Medulla oblongata (tissue), 1 donor: ENCODE data around the gene KRTCAP2.
"Not testable (repeated sequence)": the region's sequence is repeated elsewhere in the genome, so short reads cannot be mapped to it uniquely, and the experiment has no call there.

Source experiments
- DNase-seq: peaks from one replicate; pipeline ENCODE4 v3.0.0-alpha.2; 2015; ENCODE audit errors: extremely low spot score

The KRTCAP2 gene

GRCh38 chr1:155168456-155169210 is 4.5 kb downstream of the KRTCAP2 start:
- no peak for DNase-seq

DNA sequence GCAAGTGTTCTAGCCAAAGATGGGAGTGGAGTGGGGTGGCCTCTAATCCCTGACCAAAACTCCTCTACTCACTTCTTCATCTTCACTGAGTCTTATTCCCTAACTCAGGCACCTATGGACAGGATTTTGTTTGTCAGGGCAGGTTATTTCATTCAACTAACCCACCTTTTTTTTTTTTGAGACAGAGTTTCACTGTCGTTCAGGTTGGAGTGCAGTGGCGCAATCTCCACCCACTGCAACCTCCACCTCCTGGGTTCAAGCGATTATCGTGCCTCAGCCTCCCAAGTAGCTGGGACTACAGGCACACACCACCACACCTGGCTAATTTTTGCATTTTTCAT is 5.0 kb downstream of the KRTCAP2 start:
- not testable (repeated sequence) for DNase-seq

DNA sequence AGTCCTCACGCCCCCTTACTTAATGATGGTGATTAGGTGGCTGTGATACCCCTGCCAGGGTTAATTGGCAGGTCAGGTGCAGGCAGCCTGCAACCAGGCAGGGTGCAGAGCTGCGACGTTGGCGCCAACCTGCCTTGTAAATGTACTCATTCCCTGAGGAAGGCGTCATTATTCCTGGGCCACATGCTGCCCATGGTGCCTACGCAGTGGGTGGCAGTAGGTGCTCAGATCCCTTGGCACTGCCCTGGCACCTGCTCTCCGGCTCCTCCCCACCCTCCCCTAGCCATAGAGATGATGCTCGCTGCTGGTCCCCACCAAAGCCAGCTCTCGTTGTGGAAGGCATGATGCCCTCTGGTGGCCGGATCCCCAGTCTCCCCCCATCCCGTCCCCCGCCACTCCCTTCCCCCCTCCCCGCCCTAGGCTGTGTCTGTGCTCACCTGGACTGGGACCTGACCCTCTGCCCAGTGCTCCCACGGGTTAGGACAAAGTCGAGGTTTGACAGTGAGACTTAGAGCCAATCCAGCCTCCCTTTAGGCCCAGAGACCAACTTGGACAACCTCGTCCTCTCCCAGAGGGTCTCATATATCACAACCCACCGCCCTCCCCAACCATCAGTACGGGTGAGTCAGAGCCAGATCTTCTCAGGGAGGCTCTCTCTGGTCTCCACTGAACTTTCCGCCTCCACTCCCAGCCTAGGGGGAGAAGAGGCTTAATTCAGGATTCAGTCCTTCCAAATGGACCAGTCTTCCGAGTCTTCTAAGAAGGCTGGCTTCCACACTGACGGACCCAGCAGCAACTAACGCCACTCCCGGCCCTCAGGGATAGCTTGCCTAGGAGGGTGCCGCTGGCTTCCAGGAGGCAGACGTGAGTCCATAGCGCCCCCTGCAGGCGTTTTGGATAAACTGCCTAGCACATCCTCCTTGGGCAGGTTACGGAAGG is 5.7 kb downstream of the KRTCAP2 start:
- peak; percentile 95 for DNase-seq

DNA sequence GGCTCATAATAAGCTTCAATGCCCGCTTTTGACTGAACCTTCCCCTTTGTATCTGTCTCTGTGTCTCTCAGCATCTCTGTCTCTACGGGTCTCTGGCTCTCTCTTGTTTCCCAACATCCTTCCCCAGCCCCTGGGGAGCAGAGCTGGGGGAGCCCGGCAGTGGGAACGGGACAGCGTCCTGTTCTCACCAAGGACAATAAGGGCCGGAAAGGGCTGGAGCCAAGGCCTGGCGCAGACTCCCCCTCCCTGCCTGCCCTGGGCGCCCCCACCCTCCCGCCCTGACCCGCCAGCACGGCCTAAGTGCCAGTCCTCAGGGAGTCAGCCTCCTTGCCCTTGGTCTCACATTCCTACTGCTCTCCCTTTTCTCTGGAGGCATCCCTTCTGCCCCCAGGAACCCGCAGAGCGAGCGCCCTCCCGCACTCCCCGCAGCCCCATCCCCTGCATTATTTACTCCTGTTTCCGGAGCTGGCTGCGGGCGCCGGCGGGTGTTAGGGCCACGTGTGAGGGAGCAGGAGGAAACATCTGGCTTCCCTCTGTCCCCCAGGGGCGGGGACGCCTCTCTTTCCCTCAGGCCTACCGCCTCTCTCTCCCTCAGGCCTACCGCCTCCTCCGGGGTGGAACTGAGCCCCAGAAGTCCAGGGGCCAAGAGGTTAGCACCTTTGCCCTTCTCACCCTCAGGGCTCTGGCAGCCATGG is 6.5 kb downstream of the KRTCAP2 start:
- peak; percentile 55 for DNase-seq

DNA sequence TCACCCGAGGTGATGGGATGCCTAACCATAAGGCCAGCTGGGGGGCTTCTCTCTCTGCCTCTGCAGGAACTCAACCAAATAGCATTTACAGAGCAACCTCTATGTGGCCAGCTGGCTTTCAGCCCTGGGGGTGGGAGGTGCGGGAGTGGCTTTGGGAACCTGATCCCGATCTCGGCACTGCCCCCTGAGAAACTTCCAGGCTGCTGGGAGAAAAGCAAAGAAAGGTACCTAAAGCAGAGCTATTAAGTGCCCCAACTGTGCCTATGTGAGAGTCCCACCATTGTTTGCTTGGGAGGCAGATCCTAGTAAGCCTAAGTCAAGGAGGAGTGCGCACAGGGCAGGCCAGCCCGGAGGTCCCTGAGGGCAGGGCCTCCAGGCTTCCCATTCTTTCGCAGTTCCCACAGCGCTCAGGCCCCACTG is 7.0 kb downstream of the KRTCAP2 start:
- no peak for DNase-seq

- not testable (repeated sequence) for DNase-seq
Measured at GRCh38 chr1:155164625-155165024, 8.5 kb downstream of the KRTCAP2 start.

GRCh38 chr1:155163785-155164184 is 9.3 kb downstream of the KRTCAP2 start:
- not testable (repeated sequence) for DNase-seq

DNA sequence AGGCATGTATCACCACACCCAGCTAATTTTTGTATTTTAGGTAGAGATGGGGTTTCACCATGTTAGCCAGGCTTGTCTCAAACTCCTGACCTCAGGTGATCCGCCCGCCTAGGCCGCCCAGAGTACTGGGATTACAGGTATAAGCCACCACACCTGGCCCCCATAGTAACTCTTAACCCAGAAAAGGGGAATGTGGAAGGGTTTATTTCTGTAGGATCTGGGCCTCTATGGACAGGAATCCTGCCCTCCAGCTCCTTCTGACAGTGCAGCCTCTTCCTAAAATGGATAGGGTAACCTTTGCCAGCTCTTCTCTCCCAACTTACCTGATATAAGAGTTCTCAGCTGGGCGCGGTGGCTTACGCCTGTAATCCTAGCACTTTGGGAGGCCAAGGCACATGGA is 10.5 kb downstream of the KRTCAP2 start:
- not testable (repeated sequence) for DNase-seq

DNA sequence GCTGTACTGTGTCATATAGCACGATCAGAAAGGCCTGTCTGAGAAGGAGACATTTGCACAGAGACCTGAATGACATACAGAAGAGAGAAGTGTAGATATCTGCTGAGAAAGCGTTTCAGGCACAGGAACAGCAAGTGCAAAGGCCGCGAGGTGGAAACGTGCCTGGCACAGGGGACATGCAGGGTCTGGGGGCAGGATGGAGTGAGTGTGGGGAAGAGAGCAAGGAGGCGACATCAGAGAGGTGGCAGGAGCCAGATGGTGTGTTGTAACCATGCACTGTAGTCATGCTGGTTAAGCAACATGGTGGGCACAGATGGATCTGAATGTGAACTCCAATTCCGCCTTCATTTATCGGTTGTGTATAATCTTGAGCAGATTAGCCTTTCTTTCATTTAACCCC is 13.0 kb downstream of the KRTCAP2 start:
- DNase-seq, result no peak

- DNase-seq, result no peak
Measured at GRCh38 chr1:155158991-155159390, 14.1 kb downstream of the KRTCAP2 start.

DNA sequence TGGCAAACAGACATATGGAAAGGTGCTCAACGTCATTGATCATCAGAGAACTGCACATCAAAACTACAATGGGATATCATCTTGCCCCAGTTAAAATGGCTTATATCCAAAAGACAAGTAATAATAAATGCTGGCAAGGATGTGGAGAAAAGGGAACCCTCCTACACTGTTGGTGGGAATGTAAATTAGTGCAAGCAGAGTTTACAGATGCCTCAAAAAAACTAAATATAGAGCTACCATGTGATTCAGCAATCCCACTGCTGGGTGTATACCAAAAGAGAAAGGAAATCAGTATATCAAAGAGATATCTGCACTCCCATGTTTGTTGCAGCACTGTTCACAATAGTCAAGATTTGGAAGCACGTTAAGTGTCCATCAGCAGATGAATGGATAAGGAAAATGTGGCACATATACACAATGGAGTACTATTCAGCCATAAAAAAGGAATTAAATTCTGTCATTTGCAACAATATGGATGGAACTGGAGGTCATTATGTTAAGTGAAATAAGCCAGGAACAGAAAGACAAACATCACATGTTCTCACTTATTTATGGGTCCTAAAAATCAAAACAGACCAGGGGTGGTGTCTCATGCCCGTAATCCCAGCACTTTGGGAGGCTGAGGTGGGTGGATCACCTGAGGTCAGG is 17.0 kb downstream of the KRTCAP2 start:
- not testable (repeated sequence) for DNase-seq

- DNase-seq, result no peak
Measured at GRCh38 chr1:155145491-155145890, 27.6 kb downstream of the KRTCAP2 start.

GRCh38 chr1:155141749-155142148 is 31.4 kb downstream of the KRTCAP2 start:
- DNase-seq, result no peak

DNA sequence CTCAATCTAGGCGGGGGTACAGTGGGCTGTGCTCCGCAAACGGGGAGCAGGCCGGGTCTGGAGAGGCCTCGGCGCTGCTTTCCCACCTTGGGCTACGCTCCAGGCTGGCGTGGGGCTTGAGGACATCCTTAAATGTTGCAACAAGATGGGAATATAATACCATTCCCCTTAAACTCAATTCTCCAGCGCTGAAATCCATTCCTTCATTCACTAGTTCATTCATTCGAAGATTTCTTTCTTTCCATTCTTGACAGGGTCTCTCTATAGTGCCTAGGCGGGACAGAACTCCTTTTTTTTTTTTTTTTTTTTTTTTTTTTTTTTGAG is 32.5 kb downstream of the KRTCAP2 start:
- no peak for DNase-seq

DNA sequence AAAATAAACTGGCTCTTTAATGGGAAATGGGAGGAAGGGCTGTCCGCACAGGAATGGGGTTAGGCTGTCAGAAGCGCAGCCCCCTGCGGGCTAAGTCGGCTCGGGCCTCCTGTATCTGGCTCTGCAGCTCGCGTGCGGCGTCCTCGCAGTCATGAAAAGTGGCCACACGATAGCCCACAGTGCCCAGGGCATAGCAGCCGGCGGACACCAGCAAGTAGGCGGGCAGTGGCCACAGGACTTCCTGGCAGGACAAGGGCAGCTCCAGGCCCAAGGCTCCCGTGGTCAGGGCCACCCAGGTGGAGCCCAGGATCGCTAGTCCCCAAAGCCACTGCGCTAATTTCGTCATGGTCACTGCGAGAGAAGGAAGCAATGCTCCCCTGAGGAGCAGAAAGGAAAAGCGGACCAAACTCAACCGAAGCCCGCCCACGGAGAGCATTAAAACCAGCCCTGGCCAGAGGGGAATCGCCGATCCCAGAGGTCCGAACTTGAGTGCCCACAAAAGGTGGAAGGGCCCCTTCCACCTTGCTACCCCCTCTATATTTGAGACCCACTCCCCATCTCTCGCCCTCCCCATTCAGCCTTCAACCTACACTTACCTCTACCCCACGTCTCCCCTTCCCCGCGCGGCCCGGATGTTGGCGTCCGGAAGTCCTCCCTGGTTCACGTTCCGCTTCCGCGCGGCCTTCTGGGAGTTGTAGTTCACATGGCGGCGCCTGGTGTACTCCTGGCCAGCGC is 33.0 kb downstream of the KRTCAP2 start, which contains the start of gene DPM3:
Gene DPM3 (minus strand): TSS at position 637 of the 735 bp plus-strand sequence. CDS start 291 bp downstream, at position 346.
- DNase-seq, result peak; percentile 95

DNA sequence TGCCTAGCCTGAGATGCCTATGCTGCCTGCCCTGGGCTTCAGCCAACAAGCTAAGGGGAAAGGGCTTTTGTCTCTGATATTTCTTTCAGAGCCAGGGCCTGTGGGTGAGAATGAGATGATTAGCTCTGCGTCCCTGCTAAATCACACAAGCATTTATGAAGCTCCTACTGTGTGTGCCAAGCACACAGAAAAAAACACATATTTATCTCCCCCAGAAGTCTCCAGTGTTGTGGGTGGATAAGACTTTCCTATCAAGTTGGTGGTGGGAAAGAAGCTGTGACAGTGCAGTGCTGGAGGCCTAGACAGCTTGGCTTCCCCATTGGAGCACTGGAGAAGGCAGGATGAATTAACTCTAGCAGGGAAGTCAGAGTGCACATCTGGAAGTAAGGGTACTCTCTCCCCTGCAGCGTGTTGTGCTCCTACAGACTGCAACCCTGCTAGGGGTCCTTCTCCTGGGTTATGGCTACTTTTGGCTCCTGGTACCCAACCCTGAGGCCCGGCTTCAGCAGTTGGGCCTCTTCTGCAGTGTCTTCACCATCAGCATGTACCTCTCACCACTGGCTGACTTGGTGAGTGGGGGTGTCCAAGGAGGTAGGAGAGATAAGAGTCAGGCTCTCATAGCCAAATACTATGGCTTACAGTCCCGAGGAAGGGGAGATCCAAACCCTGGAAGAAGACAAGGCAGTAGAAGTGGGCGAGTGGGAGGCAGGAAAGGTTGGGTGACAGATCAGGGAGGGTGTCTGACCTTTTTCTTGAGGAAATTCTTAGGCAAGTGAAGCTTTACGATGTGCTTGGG is 35.8 kb downstream of the KRTCAP2 start:
- DNase-seq, result no peak

DNA sequence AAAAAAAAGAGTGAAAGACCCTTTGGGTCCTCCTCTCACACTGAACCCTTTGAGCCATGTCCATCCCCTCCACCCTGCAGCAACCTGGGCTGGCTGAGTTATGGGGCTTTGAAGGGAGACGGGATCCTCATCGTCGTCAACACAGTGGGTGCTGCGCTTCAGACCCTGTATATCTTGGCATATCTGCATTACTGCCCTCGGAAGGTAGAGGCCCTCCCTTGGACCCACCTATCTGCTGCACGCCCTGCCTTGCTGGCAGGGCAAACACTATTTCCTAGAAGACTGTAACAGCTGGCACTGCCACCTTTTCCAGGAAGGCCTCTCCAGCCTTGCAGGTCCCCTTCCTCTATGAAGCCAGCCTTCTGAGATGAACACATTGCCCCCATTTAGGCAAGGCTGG is 36.4 kb downstream of the KRTCAP2 start:
- DNase-seq, result no peak

- peak; percentile 90 for DNase-seq
Measured at GRCh38 chr1:155135415-155136028, 37.6 kb downstream of the KRTCAP2 start, which contains the start of gene SLC50A1. TSS of gene SLC50A1 (plus strand) at chr1:155135852. CDS start at chr1:155135912, 60 bp downstream.

- peak; percentile 78 for DNase-seq
Measured at GRCh38 chr1:155134880-155135414, 38.2 kb downstream of the KRTCAP2 start.
